Esophagus muscularis mucosa (tissue), 4 donors: ENCODE measurements around the gene SFT2D1. TPM values are rescaled to one million over a fixed set of nuclear protein-coding genes. Genes with fewer than 3 reads are reported as not detected.

ENCODE experiments used
- DNase-seq: peaks from one replicate; pipeline ENCODE4 v3.0.0-alpha.2; 2017; ENCODE audit errors: extremely low spot score
- H3K27ac ChIP-seq, 4 donors: fragments of 200-600 bp; sonication (generic); replicated peaks in 1 of 4; 1 replicate in 3 of 4; 2 replicates in 1 of 4; pipeline ENCODE4 v1.5.1; 2016 to 2019; ENCODE audit warnings: mild to moderate bottlenecking in 1 of 4
- H3K27me3 ChIP-seq, 4 donors: fragments of 200-600 bp; sonication (generic); one replicate each; pipeline versions ENCODE4 v1.5.1 to v1.6.0; 2016 to 2019
- H3K36me3 ChIP-seq, 4 donors: fragments of 200-600 bp; sonication (generic); one replicate each; pipeline ENCODE4 v1.5.1; 2016 to 2019
- H3K4me1 ChIP-seq, 4 donors: fragments of 200-600 bp; sonication (generic); one replicate each; pipeline ENCODE4 v1.5.1; 2016 to 2019
- H3K4me3 ChIP-seq, 4 donors: fragments of 200-600 bp; sonication (generic); 1 replicate in 2 of 4; 2 replicates in 2 of 4; pipeline ENCODE4 v1.5.1; 2016 to 2019; ENCODE audit warnings: mild to moderate bottlenecking in 4 of 4, moderate library complexity in 1 of 4
- H3K9me3 ChIP-seq, 4 donors: fragments of 200-600 bp; sonication (generic); 1 replicate in 3 of 4; 2 replicates in 1 of 4; pipeline ENCODE4 v1.5.1; 2016 to 2019
- CTCF ChIP-seq, 3 experiments: fragments of 200-600 bp in 2 of 3; fragments of 450-650 bp in 1 of 3; sonication (generic) in 2 of 3; IDR thresholded peaks; one replicate each; pipeline ENCODE4 v1.5.1; 2017 to 2019; ENCODE audit warnings: antibody characterized with exemption in 3 of 3, mild to moderate bottlenecking in 2 of 3, moderate library complexity in 1 of 3
- EP300 ChIP-seq: sonication (generic); formaldehyde crosslinking; IDR thresholded peaks from one replicate; pipeline ENCODE4 v1.6.1; 2017; ENCODE audit warnings: antibody characterized with exemption
- POLR2A ChIP-seq: fragments of 450-650 bp; IDR thresholded peaks from one replicate; pipeline ENCODE4 v1.6.1; 2017; ENCODE audit warnings: antibody characterized with exemption, moderate library complexity, mild to moderate bottlenecking, low read depth
- POLR2AphosphoS5 ChIP-seq, 2 donors: sonication (generic); formaldehyde crosslinking; IDR thresholded peaks; one replicate each; pipeline ENCODE4 v1.6.1; 2017; ENCODE audit warnings: antibody characterized with exemption in 2 of 2
- WGBS: methylation state at CpG from one replicate; pipeline ENCODE4 v1.1.5; 2018; 5-methylcytosine and 5-hydroxymethylcytosine counted together
- intact Hi-C: fragments of 100-400 bp; cut with DNase I; formaldehyde crosslinking; loops from one replicate; pipeline ENCODE4 v1.15.1; 2023
- total RNA-seq, 4 donors: library from RNA; depleted of rRNA; stranded (reverse); fragments of >200 nt; gene quantifications; one replicate each; pipeline versions ENCODE4 v1.1.0 to v1.2.1, GENCODE V29; 2016

Gene SFT2D1
- total RNA-seq, 4 donors from 2014 or later: 19.8 to 34.9 (median 27.9) TPM

GRCh38 chr6:166336847-166337246, 5.5 kb downstream of the SFT2D1 start:
- no peak for DNase-seq
- TF ChIP-seq POLR2AphosphoS5 (IDR thresholded peaks at IDR 0.05) (no peak), CTCF (IDR thresholded peaks at IDR 0.05) (no peak), POLR2A (no peak), EP300 (no peak)
- intact Hi-C loops: no loop called here
- 77% methylated on average over 3 of the region's 3 CpGs for WGBS
- peaks cover 27 to 80% (median 67%) of the 10 kb centered on the region in 4 donors for H3K4me1 ChIP-seq
- no peaks in the 10 kb centered on the region for H3K27me3 ChIP-seq
- no peak overlapping the region for H3K4me3 ChIP-seq
- no peaks in the 10 kb centered on the region for H3K9me3 ChIP-seq
- no peak overlapping the region for H3K27ac ChIP-seq
- H3K36me3 ChIP-seq: peaks cover 0 to 31% (median 16%) of the 10 kb centered on the region in 4 donors

GRCh38 chr6:166335378-166336302, 6.7 kb downstream of the SFT2D1 start:
- Histone ChIP-seq H3K27ac (no peak overlapping the region), H3K4me1 (peaks cover 19 to 80% (median 68%) of the 10 kb centered on the region in 4 donors), H3K9me3 (no peaks in the 10 kb centered on the region), H3K36me3 (peaks cover 0 to 28% (median 16%) of the 10 kb centered on the region in 4 donors), H3K27me3 (no peaks in the 10 kb centered on the region), H3K4me3 (no peak overlapping the region)
- intact Hi-C loops: no loop called here
- 74% methylated on average over 11 of the region's 11 CpGs for WGBS
- TF ChIP-seq POLR2A (no peak), EP300 (no peak), CTCF (IDR thresholded peaks at IDR 0.05) (no peak), POLR2AphosphoS5 (IDR thresholded peaks at IDR 0.05) (no peak)
- DNase-seq: no peak

DNA sequence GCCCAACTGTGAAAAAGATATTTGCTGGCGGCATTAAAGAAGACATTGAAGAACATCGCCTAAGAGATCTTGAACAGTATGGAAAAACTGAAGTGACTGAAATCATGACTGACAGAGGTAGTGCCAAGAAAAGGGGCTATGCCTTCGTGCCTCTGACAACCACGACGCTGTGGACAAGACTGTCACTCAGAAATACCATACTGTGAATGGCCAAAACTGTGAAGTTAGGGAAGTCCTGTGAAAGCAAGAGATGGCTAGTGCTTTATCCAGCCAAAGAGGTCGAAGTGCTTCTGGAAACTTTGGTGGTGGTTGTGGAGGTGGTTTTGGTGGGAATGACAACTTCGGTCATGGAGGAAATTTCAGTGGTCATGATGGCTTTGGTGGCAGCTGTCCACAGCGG, 7.5 kb downstream of the SFT2D1 start:
- Histone ChIP-seq H3K9me3 (no peaks in the 10 kb centered on the region), H3K27me3 (no peaks in the 10 kb centered on the region), H3K27ac (no peak overlapping the region), H3K4me3 (no peak overlapping the region), H3K4me1 (peaks cover 19 to 78% (median 67%) of the 10 kb centered on the region in 4 donors), H3K36me3 (peaks cover 0 to 28% (median 16%) of the 10 kb centered on the region in 4 donors)
- TF ChIP-seq POLR2AphosphoS5 (IDR thresholded peaks at IDR 0.05): no peak
- no peak for TF ChIP-seq EP300
- TF ChIP-seq CTCF (IDR thresholded peaks at IDR 0.05): no peak
- no peak for TF ChIP-seq POLR2A
- WGBS: 95% methylated on average over 8 of the region's 8 CpGs
- no peak for DNase-seq
- intact Hi-C loops: loop anchor here (5.0 kb wide), 1 partner anchor 42 kb away; no protein-coding TSS in a partner anchor

DNA sequence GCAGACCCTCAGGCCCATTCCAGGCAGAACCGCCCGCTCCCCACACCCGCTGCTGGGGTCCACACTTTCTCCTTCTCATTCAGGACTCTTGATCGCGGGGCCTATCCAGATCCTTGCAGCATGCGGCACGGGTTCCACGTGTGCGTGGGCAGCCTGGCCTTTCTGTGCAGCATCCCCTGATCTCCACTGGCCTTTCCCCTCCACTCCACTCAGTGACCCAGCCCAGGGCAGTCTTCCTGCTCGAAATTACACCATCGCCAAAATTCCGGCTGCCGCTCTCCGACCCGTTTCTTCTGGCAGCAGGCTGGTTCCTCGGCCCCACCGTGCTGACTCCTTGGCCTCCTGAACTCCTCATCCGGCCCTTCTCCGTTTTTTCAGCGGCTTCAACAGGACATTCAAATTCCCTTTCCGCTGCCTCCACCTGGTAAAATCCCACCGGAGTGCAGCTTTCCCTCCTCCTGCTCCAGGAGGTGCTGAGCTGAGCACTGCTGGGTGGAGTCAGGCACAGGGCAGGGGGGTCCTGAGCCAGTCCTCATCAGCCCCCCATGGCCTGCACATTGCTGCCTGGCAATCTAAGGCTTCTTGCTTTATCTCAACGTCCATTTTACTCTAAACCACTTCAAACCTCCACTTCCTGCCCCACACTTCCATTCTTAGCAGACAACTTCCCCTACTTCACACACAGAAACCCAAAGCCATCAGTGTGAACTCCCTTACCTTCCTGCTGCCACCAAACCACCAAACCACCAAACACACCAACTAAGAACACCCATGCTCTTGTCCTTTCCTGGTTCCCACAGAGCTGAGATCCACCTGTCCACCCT, 9.0 kb downstream of the SFT2D1 start:
- H3K4me3 ChIP-seq: no peak overlapping the region
- no peak overlapping the region for H3K27ac ChIP-seq
- no peaks in the 10 kb centered on the region for H3K9me3 ChIP-seq
- H3K4me1 ChIP-seq: peaks cover 10 to 63% (median 52%) of the 10 kb centered on the region in 4 donors
- DNase-seq: no peak
- WGBS: 83% methylated on average over 22 of the region's 23 CpGs
- intact Hi-C loops: loop anchor here (5.0 kb wide), 1 partner anchor 44 kb away; no protein-coding TSS in a partner anchor
- peaks cover 0 to 37% (median 21%) of the 10 kb centered on the region in 4 donors for H3K36me3 ChIP-seq
- TF ChIP-seq POLR2AphosphoS5 (IDR thresholded peaks at IDR 0.05) (no peak), CTCF (IDR thresholded peaks at IDR 0.05) (no peak), POLR2A (no peak), EP300 (no peak)
- H3K27me3 ChIP-seq: no peaks in the 10 kb centered on the region
